NCI-H2227 (cell line): ENCODE data around the gene EXOC3L1.

Experiments
- DNase-seq: peaks from one replicate; lab custom pipeline; 2025; ENCODE audit not compliant: unreplicated experiment; lab: John Stamatoyannopoulos, UW

EXOC3L1 gene

GRCh38 chr16:67216612-67217490 lies 26.9 kb upstream of the EXOC3L1 start:
- DNase-seq = no peak

GRCh38 chr16:67215706-67216105 lies 25.8 kb upstream of the EXOC3L1 start:
- DNase-seq = no peak

- DNase-seq = no peak
Observed at GRCh38 chr16:67213197-67214019, 23.5 kb upstream of the EXOC3L1 start.

GRCh38 chr16:67212766-67213165 lies 22.8 kb upstream of the EXOC3L1 start:
- no peak for DNase-seq

- no peak for DNase-seq
Observed at GRCh38 chr16:67211674-67212073, 21.7 kb upstream of the EXOC3L1 start.

- DNase-seq = no peak
Observed at GRCh38 chr16:67210069-67210937, 20.4 kb upstream of the EXOC3L1 start.

GRCh38 chr16:67209565-67209964 lies 19.6 kb upstream of the EXOC3L1 start:
- DNase-seq = no peak

- no peak for DNase-seq
Observed at GRCh38 chr16:67208154-67208896, 18.4 kb upstream of the EXOC3L1 start.

GRCh38 chr16:67207249-67208091 lies 17.5 kb upstream of the EXOC3L1 start:
- DNase-seq = no peak

- DNase-seq = no peak
Observed at GRCh38 chr16:67206838-67207248, 16.9 kb upstream of the EXOC3L1 start.

- DNase-seq = no peak
Observed at GRCh38 chr16:67206129-67206837, 16.3 kb upstream of the EXOC3L1 start.

- DNase-seq = no peak
Observed at GRCh38 chr16:67204076-67204475, 14.1 kb upstream of the EXOC3L1 start.

- no peak for DNase-seq
Observed at GRCh38 chr16:67202956-67203493, 13.1 kb upstream of the EXOC3L1 start.

- no peak for DNase-seq
Observed at GRCh38 chr16:67202426-67202825, 12.5 kb upstream of the EXOC3L1 start.

GRCh38 chr16:67201411-67202345 lies 11.7 kb upstream of the EXOC3L1 start:
- DNase-seq = no peak

- DNase-seq = no peak
Observed at GRCh38 chr16:67200491-67200890, 10.6 kb upstream of the EXOC3L1 start.

GRCh38 chr16:67199808-67200198 lies 9.9 kb upstream of the EXOC3L1 start:
- no peak for DNase-seq
